Urinary bladder (tissue), 4 donors: ENCODE measurements around the gene ETV6. TPM values are rescaled to one million over a fixed set of nuclear protein-coding genes. Genes with fewer than 3 reads are reported as not detected.
"Not testable (repeated sequence)": the region's sequence is repeated elsewhere in the genome, so short reads cannot be mapped to it uniquely, and the experiment has no call there.

Experiments
- DNase-seq: peaks from one replicate; pipeline ENCODE4 v3.0.0-alpha.2; 2015; ENCODE audit errors: extremely low spot score
- H3K27ac ChIP-seq: one replicate; pipeline ENCODE4 v1.5.1; 2013; ENCODE audit warnings: low read depth, mild to moderate bottlenecking, moderate library complexity
- H3K36me3 ChIP-seq: one replicate; pipeline ENCODE4 v1.6.1; 2013; ENCODE audit warnings: mild to moderate bottlenecking, moderate library complexity; ENCODE audit not compliant: insufficient read depth
- H3K4me1 ChIP-seq: one replicate; pipeline ENCODE4 v1.6.1; 2013; ENCODE audit warnings: mild to moderate bottlenecking, moderate library complexity; ENCODE audit not compliant: insufficient read depth
- H3K4me3 ChIP-seq: one replicate; pipeline ENCODE4 v1.5.1; 2013; ENCODE audit warnings: low read depth, low read length
- WGBS: extraction: QIAGEN DNeasy Blood & Tissue Kit; methylation state at CpG from one replicate; pipeline ENCODE4 v1.1.7; 2013; 5-methylcytosine and 5-hydroxymethylcytosine counted together
- polyA plus RNA-seq: library from polyadenylated mRNA; stranded (reverse); fragments of 200-250 nt; gene quantifications from one replicate; pipeline ENCODE4 v1.2.3, GENCODE V29; 2013
- total RNA-seq: library from RNA; depleted of rRNA; stranded (reverse); fragments of >200 nt; gene quantifications from one replicate; pipeline ENCODE4 v1.2.3, GENCODE V29; 2014
- donor health status: healthy with polysubstance abuse.
- donor health status: healthy.

Gene ETV6
- total and polyA plus RNA-seq, 2 donors, result 11.8 to 12.7 TPM

DNA sequence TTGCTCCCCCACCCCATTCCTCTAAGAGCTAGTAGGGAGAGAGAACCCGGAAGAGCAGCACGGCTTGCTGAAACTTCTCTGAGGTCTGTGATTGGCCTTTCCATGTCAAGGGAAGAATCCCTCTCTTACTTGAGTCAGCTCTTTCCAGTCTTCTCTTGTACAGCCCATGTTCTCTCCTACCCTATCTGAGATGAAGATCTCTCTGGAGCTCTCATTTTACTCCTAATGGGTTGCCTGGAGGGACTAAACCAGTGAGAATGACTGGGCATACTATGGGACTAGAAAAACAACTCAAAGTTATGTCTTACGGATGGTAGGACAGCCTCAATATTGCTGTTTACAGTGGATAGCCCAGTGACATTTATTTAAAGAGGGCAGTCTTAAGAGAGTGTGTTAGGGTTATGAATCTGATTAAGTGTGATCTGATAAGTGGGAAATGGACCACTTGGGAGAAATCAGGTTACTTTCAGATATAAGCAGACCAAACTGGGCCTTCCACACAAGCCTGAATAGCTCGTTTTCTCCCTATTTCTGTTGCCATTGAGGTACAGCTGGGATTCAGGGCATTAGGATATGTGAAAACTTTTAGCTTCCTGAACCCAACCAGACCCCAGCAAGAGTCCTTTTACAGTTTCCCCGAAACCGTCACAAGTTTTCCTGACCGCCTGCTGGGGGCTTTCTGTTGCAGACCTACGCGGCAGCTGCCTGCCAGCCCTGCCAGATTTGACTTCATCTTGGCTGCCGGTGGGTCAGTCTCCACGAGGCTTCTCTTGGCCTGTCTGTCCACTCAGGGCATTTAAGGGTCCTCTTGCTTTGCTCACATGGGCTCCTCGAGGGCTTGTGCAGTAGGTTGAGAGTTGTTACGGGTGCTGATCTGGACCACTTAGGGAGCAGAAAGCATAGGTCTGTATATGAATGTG is 16.9 kb downstream of the ETV6 start:
- WGBS, result 82% methylated on average over 13 of the region's 13 CpGs
- Histone ChIP-seq H3K27ac (no peak overlapping the region), H3K4me1 (peaks cover 3% of the 10 kb centered on the region), H3K4me3 (no peak overlapping the region), H3K36me3 (no peaks in the 10 kb centered on the region)
- no peak for DNase-seq

DNA sequence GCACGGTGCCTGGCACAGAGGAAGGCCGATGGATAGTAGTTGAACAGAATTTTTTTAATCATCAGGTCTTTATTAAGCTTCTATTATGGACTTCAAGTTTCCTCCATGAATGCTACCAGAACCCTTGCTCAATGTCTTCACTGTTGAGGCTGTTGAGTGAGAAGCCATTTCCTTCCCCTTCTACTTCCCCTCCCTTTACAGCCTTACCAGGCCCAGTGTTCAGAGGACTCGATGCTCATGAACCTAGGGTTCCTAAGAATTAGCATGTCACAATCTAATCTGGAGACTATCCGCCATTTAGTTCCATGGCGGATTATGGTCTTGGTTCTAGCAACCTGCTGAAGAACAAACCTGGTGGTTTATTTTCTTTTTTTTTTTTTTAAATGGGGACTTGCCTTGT is 17.7 kb downstream of the ETV6 start:
- H3K4me1 ChIP-seq, result no peaks in the 10 kb centered on the region
- 92% methylated on average over 5 of the region's 5 CpGs for WGBS
- no peak overlapping the region for H3K27ac ChIP-seq
- no peak for DNase-seq
- no peak overlapping the region for H3K4me3 ChIP-seq
- H3K36me3 ChIP-seq, result no peaks in the 10 kb centered on the region

DNA sequence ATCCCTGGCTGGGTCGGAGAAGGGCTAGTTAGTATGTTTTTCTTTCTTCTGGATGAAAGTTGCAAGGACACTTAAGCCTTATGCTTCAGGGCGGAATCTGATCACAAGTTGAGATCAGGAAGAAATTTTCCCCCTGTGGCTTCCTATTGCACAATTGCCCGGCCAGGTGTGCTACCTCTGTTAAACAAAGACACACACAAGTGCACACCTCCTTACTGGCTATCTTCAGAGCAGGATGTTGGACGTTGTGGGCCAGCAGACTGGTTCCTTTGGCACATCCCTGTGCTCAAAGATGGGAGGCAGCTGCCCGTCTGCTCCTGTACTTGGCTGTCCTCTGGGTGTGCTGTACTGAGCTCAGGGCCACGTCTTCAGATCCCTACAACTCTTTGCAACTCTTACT is 19.1 kb downstream of the ETV6 start:
- Histone ChIP-seq H3K4me1 (no peaks in the 10 kb centered on the region), H3K36me3 (no peaks in the 10 kb centered on the region), H3K4me3 (no peak overlapping the region), H3K27ac (no peak overlapping the region)
- 57% methylated on average over 6 of the region's 6 CpGs for WGBS
- no peak for DNase-seq

DNA sequence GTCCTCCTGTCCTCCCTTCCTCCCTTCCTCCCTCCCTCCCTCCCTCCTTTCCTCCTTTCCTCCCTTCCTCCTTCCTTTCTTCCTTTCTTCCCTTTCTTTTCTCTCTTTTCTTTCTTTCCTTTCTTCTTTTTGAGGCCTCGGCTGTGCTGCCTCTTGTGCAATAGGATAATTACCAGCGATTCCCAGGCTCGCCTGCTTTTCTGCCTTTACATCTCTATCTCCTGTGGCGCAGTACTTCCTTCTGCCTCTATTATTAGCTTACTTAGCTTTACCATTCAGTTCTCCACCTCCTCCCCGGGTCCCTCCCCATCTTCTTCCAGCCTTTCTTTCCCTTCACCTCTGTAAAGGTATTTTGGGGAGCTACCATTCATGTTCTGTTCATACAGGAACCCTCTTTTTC is 19.9 kb downstream of the ETV6 start:
- Histone ChIP-seq H3K36me3 (no peaks in the 10 kb centered on the region), H3K4me1 (no peaks in the 10 kb centered on the region), H3K4me3 (no peak overlapping the region), H3K27ac (no peak overlapping the region)
- WGBS, result 84% methylated on average over 5 of the region's 5 CpGs
- no peak for DNase-seq

DNA sequence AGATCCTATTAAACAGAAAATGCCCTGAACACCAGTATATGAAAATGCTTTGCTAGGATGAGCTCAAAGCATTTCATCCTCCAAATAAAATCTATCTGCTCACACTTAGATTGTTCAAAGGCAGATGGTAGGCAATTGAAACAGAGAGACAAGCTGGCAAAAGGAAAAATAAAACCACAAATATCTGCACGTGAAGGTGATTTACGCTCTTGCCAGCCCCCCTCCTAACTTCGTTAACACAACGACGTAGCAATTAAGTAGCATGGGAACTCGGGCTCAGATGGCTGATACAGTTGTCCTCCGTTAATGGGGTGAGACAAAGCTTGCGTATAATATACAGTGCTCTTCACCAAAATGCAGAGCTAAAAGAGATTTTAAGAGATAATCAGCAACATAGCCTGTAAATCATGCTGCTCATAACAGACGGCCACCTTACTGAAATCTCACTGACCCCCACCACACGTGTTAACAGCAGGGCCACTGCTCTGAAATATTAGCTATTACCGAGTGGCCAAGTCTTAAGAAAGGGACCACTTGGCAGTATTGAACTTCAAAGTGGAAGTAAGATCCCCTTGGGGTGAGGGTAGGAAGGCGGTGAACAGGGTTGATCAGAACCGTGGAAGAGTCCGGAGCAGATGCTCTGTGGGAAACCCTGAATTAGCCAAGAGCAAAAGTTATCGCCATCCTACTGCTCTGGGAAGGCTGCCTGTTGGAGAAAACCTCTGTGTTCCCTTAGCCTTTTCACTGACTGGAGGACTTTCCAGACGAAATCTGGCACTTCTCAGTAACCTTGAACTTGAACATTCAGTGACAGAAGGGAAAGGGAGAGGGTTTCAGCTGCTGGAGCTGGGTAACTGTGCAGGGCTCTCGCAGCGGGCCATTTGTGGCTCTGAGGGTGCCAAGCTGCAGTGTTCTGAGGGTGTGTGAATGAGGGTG is 23.1 kb downstream of the ETV6 start:
- H3K4me3 ChIP-seq, result no peak overlapping the region
- no peak overlapping the region for H3K27ac ChIP-seq
- DNase-seq, result no peak
- no peaks in the 10 kb centered on the region for H3K36me3 ChIP-seq
- peaks cover 2% of the 10 kb centered on the region for H3K4me1 ChIP-seq
- 54% methylated on average over 18 of the region's 18 CpGs for WGBS

DNA sequence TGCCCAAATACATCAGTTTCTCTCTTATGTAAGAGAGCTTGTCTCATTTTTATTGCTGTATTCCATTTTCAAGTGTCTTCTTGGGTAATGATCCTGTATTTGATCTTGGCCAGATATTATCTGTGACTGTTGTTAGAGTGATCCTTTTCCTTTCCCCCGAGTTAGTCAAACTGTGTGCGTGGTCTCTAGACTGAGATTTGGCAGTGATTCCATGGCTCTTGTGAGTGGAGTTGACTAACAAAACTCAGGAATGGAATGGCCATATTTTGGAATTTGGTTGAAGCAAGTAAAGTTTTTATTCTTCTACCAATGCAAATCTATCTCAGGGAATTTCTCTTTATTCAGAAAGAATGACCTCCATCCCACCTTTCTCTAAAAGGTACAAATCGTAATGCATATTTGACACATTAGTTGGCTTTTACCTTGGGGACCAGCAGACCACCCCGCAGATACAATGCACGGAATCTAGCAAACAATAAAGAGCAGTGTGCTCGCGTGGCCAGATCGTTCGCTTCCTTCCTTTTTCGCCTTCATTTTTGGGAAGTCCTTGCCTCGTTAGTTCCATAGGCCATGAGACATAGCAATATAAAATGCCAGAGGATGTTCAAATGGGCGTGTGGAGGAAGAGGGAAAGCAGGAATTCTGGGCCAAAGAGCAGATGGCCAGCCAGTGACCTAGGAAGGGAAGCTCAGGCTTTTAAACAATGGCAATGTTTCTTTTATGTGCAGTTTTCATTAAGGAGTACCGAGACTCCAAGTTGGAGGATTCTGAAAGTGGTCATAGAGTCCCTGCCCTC is 24.4 kb downstream of the ETV6 start:
- no peak for DNase-seq

DNA sequence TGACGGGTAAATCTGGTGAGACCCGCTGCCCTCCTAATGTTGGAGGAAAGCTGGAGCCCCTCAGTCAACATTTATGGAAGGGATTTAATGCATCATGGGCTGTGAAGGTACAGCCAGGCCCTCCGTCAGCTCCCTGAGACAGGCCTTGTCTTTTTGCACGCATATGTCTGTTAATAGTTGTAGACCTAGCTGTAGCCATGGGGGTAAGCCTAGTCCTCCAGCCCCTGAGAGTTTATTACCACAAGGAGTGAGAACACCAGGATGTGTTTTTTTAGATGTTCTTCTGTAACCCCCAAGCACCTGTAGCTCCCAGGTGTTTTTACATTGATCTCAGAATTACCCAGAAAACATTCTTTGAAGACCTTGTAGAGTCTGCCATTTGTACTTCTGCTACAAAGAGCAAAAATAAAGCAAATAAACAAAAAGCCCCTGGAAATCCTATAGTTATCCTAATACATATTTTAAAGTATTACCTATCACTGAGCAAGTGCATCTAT is 25.5 kb downstream of the ETV6 start:
- Histone ChIP-seq H3K27ac (no peak overlapping the region), H3K4me3 (no peak overlapping the region), H3K36me3 (no peaks in the 10 kb centered on the region), H3K4me1 (peaks cover 2% of the 10 kb centered on the region)
- no peak for DNase-seq
- WGBS, result 97% methylated on average over 4 of the region's 4 CpGs

More for the DNA sequence above, 24.4 kb downstream of the ETV6 start:
- H3K4me3 ChIP-seq, result no peak overlapping the region
- 71% methylated on average over 13 of the region's 13 CpGs for WGBS
- peaks cover 2% of the 10 kb centered on the region for H3K4me1 ChIP-seq
- H3K36me3 ChIP-seq, result no peaks in the 10 kb centered on the region
- H3K27ac ChIP-seq, result no peak overlapping the region

DNA sequence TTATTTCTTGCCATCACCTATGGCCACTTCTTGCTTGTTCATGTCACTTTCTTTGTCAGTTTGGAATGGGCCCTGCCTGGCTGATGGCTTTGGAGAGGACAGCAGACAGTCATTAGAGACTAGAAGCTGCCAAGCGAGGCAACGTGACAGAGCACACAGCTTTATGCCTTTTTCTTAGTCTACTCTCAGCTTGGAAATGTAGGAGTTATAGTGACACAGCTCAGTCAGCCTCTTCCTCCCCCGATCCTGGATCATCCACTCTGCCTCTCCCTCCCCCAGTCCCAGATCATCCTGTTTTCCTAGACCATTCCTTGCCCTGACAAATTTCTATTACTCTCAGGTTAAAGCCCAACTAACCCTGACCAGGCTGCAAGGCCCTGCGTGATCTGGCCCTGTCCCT is 26.6 kb downstream of the ETV6 start:
- 77% methylated on average over 4 of the region's 4 CpGs for WGBS
- no peak overlapping the region for H3K4me3 ChIP-seq
- peaks cover 2% of the 10 kb centered on the region for H3K4me1 ChIP-seq
- H3K36me3 ChIP-seq, result no peaks in the 10 kb centered on the region
- no peak overlapping the region for H3K27ac ChIP-seq
- no peak for DNase-seq

DNA sequence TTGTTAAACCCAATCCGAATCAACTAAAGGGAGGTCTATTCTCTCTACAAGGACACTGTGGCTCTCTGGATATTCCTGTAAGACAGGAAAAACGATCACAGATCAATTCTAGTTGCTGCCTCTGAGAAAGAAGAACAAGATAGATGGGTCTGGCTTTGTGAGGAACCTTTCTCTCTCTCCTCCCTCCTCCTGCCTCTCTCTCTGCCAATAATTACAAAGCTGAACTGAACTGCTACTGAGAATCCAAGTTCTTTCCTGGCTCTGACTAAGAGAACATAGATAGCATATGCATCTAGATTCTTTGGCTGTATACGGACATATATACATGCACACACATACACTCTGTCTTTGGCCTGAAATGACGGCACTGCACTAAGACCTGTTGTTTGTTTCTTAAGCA is 27.6 kb downstream of the ETV6 start:
- no peaks in the 10 kb centered on the region for H3K36me3 ChIP-seq
- H3K27ac ChIP-seq, result no peak overlapping the region
- H3K4me1 ChIP-seq, result peaks cover 2% of the 10 kb centered on the region
- 55% methylated on average over 4 of the region's 4 CpGs for WGBS
- DNase-seq, result no peak
- no peak overlapping the region for H3K4me3 ChIP-seq

DNA sequence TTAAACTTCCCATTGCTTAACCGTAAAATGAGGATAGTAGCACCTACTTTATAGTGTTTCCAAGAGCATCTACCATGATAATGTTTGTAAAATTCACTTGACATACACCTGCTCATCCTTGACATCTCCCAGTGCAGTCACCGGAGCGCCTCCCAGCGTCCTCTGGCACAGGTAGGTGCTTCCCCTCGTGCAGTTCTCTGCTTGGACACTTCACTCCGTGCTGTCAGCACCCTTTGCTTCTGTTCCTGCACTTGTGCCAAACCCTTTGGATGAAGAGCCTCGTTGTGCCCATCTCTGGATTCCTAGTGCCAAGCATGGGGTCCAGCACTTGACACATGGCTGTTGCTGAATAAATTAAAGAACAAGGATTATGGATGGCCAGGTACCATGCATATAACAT is 28.3 kb downstream of the ETV6 start:
- no peak for DNase-seq
- Histone ChIP-seq H3K27ac (no peak overlapping the region), H3K4me3 (no peak overlapping the region), H3K36me3 (no peaks in the 10 kb centered on the region), H3K4me1 (peaks cover 2% of the 10 kb centered on the region)
- 74% methylated on average over 7 of the region's 7 CpGs for WGBS

DNA sequence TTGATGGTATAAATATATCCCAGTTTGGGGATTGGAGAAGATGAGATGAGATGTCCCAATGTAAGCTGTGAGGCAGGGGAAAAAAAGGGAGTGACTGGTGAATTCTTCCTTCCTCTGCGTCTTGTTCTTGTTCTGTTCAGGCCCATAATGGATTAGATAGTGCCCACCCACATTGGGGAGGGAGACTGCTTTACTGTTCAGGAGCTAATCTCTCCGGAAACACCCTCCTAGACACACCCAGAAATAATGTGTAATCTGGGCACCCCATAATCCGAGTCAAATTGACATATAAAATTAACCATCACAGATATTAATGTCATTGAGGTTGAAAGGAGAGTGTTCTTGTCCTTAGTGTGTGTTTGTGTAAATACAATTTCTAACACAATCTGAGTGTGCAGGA is 29.3 kb downstream of the ETV6 start:
- WGBS, result 88% methylated on average over 3 of the region's 3 CpGs
- peaks cover 2% of the 10 kb centered on the region for H3K4me1 ChIP-seq
- DNase-seq, result no peak
- H3K4me3 ChIP-seq, result no peak overlapping the region
- H3K36me3 ChIP-seq, result no peaks in the 10 kb centered on the region
- no peak overlapping the region for H3K27ac ChIP-seq

DNA sequence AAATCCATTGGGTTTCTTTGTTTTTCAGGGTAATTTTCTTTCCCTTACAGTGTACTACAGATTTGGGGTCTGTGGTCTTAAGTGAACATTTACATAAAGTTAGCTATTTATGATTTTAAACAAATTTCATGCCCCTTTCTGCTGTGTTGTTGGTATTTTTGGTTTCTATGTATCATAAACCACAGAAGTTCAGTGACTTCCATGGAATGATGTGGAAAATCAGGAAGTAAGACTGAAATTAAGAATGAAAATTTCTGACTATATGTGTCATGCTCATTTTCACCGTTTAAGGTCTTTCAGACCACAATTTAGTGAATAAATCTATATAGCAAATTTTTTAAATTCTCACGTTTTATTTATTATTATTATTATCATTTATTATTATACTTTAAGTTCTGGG is 31.7 kb downstream of the ETV6 start:
- 67% methylated on average over 2 of the region's 2 CpGs for WGBS
- H3K4me1 ChIP-seq, result peaks cover 2% of the 10 kb centered on the region
- H3K4me3 ChIP-seq, result no peak overlapping the region
- DNase-seq, result no peak
- H3K27ac ChIP-seq, result no peak overlapping the region
- H3K36me3 ChIP-seq, result no peaks in the 10 kb centered on the region

DNA sequence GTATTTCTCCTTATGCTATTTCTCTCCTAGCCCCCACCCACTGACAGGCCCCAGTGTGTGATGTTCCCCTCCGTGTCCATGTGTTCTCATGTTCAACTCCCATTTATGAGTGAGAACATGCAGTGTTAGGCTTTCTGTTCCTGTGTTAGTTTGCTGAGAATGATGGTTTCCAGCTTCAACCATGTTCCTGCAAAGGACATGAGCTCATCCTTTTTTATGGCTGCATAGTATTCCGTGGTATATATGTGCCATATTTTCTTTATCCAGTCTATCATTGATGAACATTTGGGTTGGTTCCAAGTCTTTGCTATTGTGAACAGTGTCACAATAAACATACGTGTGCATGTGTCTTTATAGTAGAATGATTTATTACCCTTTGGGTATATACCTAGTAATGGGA is 32.2 kb downstream of the ETV6 start:
- not testable (repeated sequence) for H3K4me3 ChIP-seq, DNase-seq, H3K4me1 ChIP-seq, H3K27ac ChIP-seq, H3K36me3 ChIP-seq
- WGBS, result 94% methylated on average over 3 of the region's 3 CpGs
